Gastrocnemius medialis (tissue), 4 donors: Measurements from ENCODE around the gene CC2D2B. TPM values are rescaled to one million over a fixed set of nuclear protein-coding genes. Genes with fewer than 3 reads are reported as not detected.

Source experiments
- ATAC-seq, 2 donors: fragments of 150-250 bp; one replicate each; pipeline ENCODE4 v1.9.1; 2016
- DNase-seq, 2 donors: peaks; one replicate each; pipeline ENCODE4 v3.0.0-alpha.2; 2019
- H3K27ac ChIP-seq, 4 donors: fragments of 200-600 bp; sonication (generic); 1 replicate in 1 of 4; 2 replicates in 3 of 4; pipeline ENCODE4 v1.5.1; 2016 to 2018; ENCODE audit warnings: mild to moderate bottlenecking in 2 of 4, moderate library complexity in 1 of 4
- H3K27me3 ChIP-seq, 3 donors: fragments of 200-600 bp; sonication (generic) in 2 of 3; 1 replicate in 1 of 3; 2 replicates in 2 of 3; pipeline versions ENCODE4 v1.5.1 to v1.6.0; 2016 to 2019; ENCODE audit warnings: mild to moderate bottlenecking in 1 of 3, moderate library complexity in 1 of 3
- H3K36me3 ChIP-seq, 2 donors: fragments of 200-600 bp; sonication (generic) in 1 of 2; one replicate each; pipeline ENCODE4 v1.5.1; 2017 to 2018
- H3K4me1 ChIP-seq, 2 donors: fragments of 200-600 bp; sonication (generic) in 1 of 2; one replicate each; pipeline ENCODE4 v1.5.1; 2016 to 2017; ENCODE audit warnings: mild to moderate bottlenecking in 2 of 2
- H3K4me3 ChIP-seq, 4 donors: fragments of 200-600 bp; sonication (generic) in 3 of 4; 1 replicate in 1 of 4; 2 replicates in 3 of 4; pipeline ENCODE4 v1.5.1; 2016 to 2019; ENCODE audit warnings: mild to moderate bottlenecking in 2 of 4
- H3K9me3 ChIP-seq, 3 donors: fragments of 200-600 bp; sonication (generic) in 2 of 3; 1 replicate in 1 of 3; 2 replicates in 2 of 3; pipeline ENCODE4 v1.5.1; 2016 to 2019
- POLR2A ChIP-seq, 2 donors: fragments of 450-650 bp; IDR thresholded peaks; one replicate each; pipeline ENCODE4 v1.6.1; 2017; ENCODE audit warnings: antibody characterized with exemption in 2 of 2, mild to moderate bottlenecking in 2 of 2, moderate library complexity in 2 of 2
- in situ Hi-C, 4 donors: fragments of 200-750 bp; cut with MboI; loops; one replicate each; pipeline versions ENCODE4 v1.15.0 to v1.8.0; 2017; ENCODE audit warnings: low sequenced_read_pairs in 4 of 4
- intact Hi-C: fragments of 100-400 bp; cut with DNase I; formaldehyde crosslinking; loops from one replicate; pipeline ENCODE4 v1.15.1; 2023; ENCODE audit warnings: low total_unique reads
- total RNA-seq, 4 donors: library from RNA; depleted of rRNA; stranded (reverse); fragments of >200 nt; gene quantifications; one replicate each; pipeline versions ENCODE4 v1.1.0 to v1.2.3, GENCODE V29; 2016
- TF ChIP-seq, protein P1 (sequence below), 5 experiments: fragments of 450-650 bp in 3 of 5; fragments of 200-600 bp in 2 of 5; sonication (generic) in 2 of 5; IDR thresholded peaks in 4 of 5; conservative IDR thresholded peaks in 1 of 5; 1 replicate in 4 of 5; 2 replicates in 1 of 5; pipeline ENCODE4 v1.5.1; 2016 to 2019; ENCODE audit warnings: antibody characterized with exemption in 5 of 5, mild to moderate bottlenecking in 3 of 5, moderate library complexity in 3 of 5

The CC2D2B gene
- total RNA-seq, 4 donors from 2014 or later, result 0.13 to 0.36 (median 0.31) TPM; not detected in 1

DNA sequence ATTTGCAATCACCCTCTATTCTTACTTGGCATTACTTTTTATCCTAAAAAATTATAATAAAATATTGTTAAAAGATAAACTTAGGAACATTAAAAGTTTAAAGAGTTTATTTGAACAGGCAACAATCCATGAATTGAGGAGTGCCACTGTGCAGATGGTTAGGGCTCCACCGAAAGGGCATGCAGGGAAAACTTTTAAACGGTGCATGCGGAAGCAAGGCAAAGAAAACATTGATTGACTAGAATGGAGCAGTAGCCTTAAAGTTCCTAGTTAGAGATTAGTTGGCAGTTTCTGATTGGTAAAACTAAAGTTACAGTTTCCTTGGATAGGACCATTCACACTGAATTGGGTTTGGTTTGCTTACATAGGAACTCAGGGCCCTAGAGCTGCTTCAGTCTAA lies 17.3 kb downstream of the CC2D2B start:
- Histone ChIP-seq H3K4me3 (no peak overlapping the region), H3K4me1 (no peaks in the 10 kb centered on the region), H3K9me3 (no peaks in the 10 kb centered on the region), H3K27me3 (no peaks in the 10 kb centered on the region), H3K36me3 (no peaks in the 10 kb centered on the region), H3K27ac (no peak overlapping the region)
- intact Hi-C loops, result no loop called here
- TF ChIP-seq, protein P1, sequence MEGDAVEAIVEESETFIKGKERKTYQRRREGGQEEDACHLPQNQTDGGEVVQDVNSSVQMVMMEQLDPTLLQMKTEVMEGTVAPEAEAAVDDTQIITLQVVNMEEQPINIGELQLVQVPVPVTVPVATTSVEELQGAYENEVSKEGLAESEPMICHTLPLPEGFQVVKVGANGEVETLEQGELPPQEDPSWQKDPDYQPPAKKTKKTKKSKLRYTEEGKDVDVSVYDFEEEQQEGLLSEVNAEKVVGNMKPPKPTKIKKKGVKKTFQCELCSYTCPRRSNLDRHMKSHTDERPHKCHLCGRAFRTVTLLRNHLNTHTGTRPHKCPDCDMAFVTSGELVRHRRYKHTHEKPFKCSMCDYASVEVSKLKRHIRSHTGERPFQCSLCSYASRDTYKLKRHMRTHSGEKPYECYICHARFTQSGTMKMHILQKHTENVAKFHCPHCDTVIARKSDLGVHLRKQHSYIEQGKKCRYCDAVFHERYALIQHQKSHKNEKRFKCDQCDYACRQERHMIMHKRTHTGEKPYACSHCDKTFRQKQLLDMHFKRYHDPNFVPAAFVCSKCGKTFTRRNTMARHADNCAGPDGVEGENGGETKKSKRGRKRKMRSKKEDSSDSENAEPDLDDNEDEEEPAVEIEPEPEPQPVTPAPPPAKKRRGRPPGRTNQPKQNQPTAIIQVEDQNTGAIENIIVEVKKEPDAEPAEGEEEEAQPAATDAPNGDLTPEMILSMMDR (IDR thresholded peaks at IDR 0.05 in 4 of 5, conservative IDR thresholded peaks at IDR 0.05 in 1 of 5), result no peak
- no peak for TF ChIP-seq POLR2A (IDR thresholded peaks at IDR 0.05)
- DNase-seq (no peak), ATAC-seq (no peak)
- in situ Hi-C loops, result no loop called here

DNA sequence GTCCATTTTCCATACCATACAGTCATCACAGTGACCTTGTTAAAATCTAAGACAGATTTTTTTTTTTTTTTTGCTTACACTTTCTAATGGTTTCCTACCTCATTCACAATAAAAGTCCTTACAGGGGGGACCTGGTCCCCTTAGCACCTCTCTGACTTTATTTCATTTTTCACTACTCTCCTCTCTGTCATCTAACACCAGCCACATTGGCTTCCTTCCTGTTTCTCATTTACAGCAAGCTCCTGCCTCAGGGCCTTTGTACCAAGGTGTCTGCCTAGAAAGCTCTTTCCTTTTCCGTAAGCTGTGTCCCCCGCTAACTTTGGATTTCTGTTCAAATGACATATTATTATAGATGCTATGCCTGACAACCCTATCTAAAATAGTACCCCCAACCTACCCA lies 27.7 kb downstream of the CC2D2B start:
- TF ChIP-seq, protein P1 (IDR thresholded peaks at IDR 0.05 in 4 of 5, conservative IDR thresholded peaks at IDR 0.05 in 1 of 5), result no peak
- TF ChIP-seq POLR2A (IDR thresholded peaks at IDR 0.05), result no peak
- Histone ChIP-seq H3K36me3 (no peaks in the 10 kb centered on the region), H3K4me3 (no peak overlapping the region), H3K4me1 (no peaks in the 10 kb centered on the region), H3K27me3 (no peaks in the 10 kb centered on the region), H3K9me3 (no peaks in the 10 kb centered on the region), H3K27ac (no peak overlapping the region)
- no peak for DNase-seq
- in situ Hi-C loops (no loop called here), intact Hi-C loops (no loop called here)
- ATAC-seq, result no peak

DNA sequence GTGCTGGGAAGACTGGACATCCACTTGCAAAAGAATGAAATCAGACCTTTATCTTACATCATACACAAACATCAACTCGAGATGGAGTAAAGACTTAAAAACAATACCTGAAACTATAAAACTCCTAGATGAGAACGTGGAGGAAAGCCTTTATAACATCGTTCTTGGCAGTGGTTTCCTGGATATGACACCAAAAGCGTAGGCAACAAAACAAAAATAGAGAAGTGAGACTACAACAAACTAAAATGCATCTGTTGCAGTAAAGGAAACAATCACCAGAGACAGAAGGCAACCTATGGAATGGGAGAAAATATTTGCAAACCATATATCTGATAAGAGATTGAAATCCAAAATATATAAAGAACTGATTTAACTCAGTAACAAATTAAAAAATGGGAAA lies 33.3 kb downstream of the CC2D2B start:
- H3K27me3 ChIP-seq, result no peaks in the 10 kb centered on the region
- no peaks in the 10 kb centered on the region for H3K9me3 ChIP-seq
- no peak overlapping the region for H3K4me3 ChIP-seq
- no peaks in the 10 kb centered on the region for H3K36me3 ChIP-seq
- H3K4me1 ChIP-seq, result no peaks in the 10 kb centered on the region
- in situ Hi-C loops (no loop called here), intact Hi-C loops (no loop called here)
- H3K27ac ChIP-seq, result no peak overlapping the region
- DNase-seq (no peak), ATAC-seq (no peak)
- no peak for TF ChIP-seq POLR2A (IDR thresholded peaks at IDR 0.05)
- TF ChIP-seq, protein P1 (IDR thresholded peaks at IDR 0.05 in 4 of 5, conservative IDR thresholded peaks at IDR 0.05 in 1 of 5), result no peak

DNA sequence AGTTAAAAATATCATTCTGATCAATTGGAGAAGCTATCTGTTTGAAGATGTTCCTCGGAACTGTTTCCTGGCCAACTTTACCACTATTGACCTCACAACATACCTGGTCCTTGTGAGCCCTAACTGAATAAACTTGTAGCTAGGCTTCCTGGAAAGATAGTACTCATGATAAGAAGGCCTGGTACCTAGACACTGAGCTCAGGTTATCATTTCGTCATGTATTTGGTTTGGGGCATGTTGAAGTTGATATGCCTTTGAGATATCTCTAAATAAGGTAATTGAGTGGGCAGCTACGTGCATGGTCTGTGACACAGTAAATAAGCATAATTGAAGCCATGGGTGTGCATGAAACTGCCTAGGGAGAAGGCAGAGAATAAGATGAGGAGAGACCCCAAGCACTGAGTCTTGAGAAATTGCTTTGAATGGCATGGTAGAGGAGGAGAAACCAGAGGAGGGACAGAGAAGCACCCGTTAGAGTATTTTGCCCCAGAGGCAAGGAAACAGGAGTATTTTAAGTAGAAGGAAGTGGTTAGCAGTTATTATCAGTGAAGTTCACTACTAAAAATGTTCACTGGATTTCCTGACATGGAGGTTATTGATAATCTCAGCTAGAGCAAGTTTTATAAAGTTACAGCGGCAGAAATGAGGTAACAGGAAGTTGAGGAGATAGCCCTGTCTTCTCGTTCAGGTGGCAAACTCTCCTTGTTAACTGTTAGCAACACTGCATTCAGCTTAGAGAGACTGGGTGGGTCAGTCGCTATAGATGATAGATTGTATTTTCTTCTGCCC lies 55.6 kb downstream of the CC2D2B start:
- no peaks in the 10 kb centered on the region for H3K36me3 ChIP-seq
- intact Hi-C loops, result no loop called here
- in situ Hi-C loops, result no loop called here
- H3K27me3 ChIP-seq, result no peaks in the 10 kb centered on the region
- no peaks in the 10 kb centered on the region for H3K4me1 ChIP-seq
- no peak overlapping the region for H3K4me3 ChIP-seq
- ATAC-seq, result no peak
- TF ChIP-seq POLR2A (IDR thresholded peaks at IDR 0.05), result no peak
- TF ChIP-seq, protein P1 (IDR thresholded peaks at IDR 0.05 in 4 of 5, conservative IDR thresholded peaks at IDR 0.05 in 1 of 5), result no peak
- DNase-seq, result no peak
- peaks cover 0 to 5% (median 0%) of the 10 kb centered on the region in 3 donors for H3K9me3 ChIP-seq
- no peak overlapping the region for H3K27ac ChIP-seq
